HCT116 (cell line): ENCODE measurements around the gene SAP30L. TPM values are rescaled to one million over a fixed set of nuclear protein-coding genes. Genes with fewer than 3 reads are reported as not detected.

ENCODE experiments used
- ATAC-seq: fragments of 200-7000 bp; cut with Tn5 transposase; 2 replicates; pipeline ENCODE4 v1.9.1; 2020; ENCODE audit warnings: mild to moderate bottlenecking, moderate library complexity
- BruUV-seq: library from RNA; stranded (reverse); fragments of 400-500 nt; replicated peaks from 2 replicates; lab custom pipeline; 2021; lab: Mats Ljungman, UMichigan
- CTCF ChIA-PET: fragments of 300-600 bp; sonication (Branson Sonifier 250); formaldehyde crosslinking; loops from one replicate; lab custom pipeline; 2021; ENCODE audit warnings: antibody characterized with exemption; lab: Charles Lee
- POLR2A ChIA-PET: fragments of 300-600, 350-600 bp; sonication (Branson Sonifier 250); formaldehyde crosslinking; loops from one replicate; lab custom pipeline; 2021; ENCODE audit warnings: antibody characterized with exemption; lab: Charles Lee
- RAD21 ChIA-PET, 2 experiments: fragments of 300-600 bp; sonication (Branson Sonifier 250); formaldehyde crosslinking; loops; one replicate each; lab custom pipeline; 2023; ENCODE audit warnings: low total read pairs in 2 of 2; ENCODE audit not compliant: uncharacterized antibody in 2 of 2, unreplicated experiment in 2 of 2, low non-redundant PET in 1 of 2; lab: Charles Lee
- DNase-seq: peaks from one replicate; pipeline ENCODE4 v3.0.0-alpha.2; 2010; ENCODE audit warnings: low read depth, low spot score
- H2AFZ ChIP-seq: fragments of 200-600 bp; shearing (Covaris generic), sonication (generic); 2 replicates; pipeline ENCODE4 v1.6.1; 2017; ENCODE audit warnings: low read depth, mixed run types, mixed read lengths, antibody characterized with exemption, low read length; ENCODE audit not compliant: poor library complexity, severe bottlenecking
- H3K27ac ChIP-seq: 2 replicates; pipeline ENCODE4 v1.5.1; 2012; ENCODE audit warnings: low read depth, low read length
- H3K27me3 ChIP-seq: fragments of 200-600 bp; sonication (generic); 2 replicates; pipeline ENCODE4 v1.6.1; 2016; ENCODE audit warnings: mixed run types, low read length, mixed read lengths; ENCODE audit not compliant: insufficient read depth
- H3K36me3 ChIP-seq, 2 experiments: fragments of 200-500 bp in 1 of 2; fragments of 200-600 bp in 1 of 2; sonication (Bioruptor generic) in 1 of 2; sonication (generic) in 1 of 2; 2 replicates each; pipeline versions ENCODE4 v1.5.1 to v1.6.1; 2014 to 2016; ENCODE audit warnings: low read length in 2 of 2, inconsistent platforms in 1 of 2, mixed read lengths in 1 of 2, mixed run types in 1 of 2; ENCODE audit not compliant: insufficient read depth in 2 of 2, control insufficient read depth in 1 of 2
- H3K4me1 ChIP-seq, 2 experiments: fragments of 200-600 bp in 1 of 2; sonication (generic) in 1 of 2; 2 replicates each; pipeline versions ENCODE4 v1.5.1 to v1.6.1; 2012 to 2017; ENCODE audit warnings: low read length in 2 of 2, inconsistent platforms in 1 of 2, mild to moderate bottlenecking in 1 of 2, mixed read lengths in 1 of 2, mixed run types in 1 of 2, moderate library complexity in 1 of 2; ENCODE audit not compliant: insufficient read depth in 2 of 2, control insufficient read depth in 1 of 2
- H3K4me2 ChIP-seq: fragments of 200-600 bp; sonication (generic); 2 replicates; pipeline ENCODE4 v1.6.1; 2017; ENCODE audit warnings: mixed run types, low read length, mixed read lengths
- H3K4me3 ChIP-seq, 2 experiments: fragments of 200-600 bp in 1 of 2; sonication (generic) in 1 of 2; replicated peaks in 1 of 2; 2 replicates each; pipeline ENCODE4 v1.5.1; 2011 to 2016; ENCODE audit warnings: low read length in 2 of 2, control low read depth in 1 of 2, low read depth in 1 of 2, mild to moderate bottlenecking in 1 of 2, mixed read lengths in 1 of 2, mixed run types in 1 of 2
- H3K79me2 ChIP-seq: fragments of 200-600 bp; sonication (generic); 2 replicates; pipeline ENCODE4 v1.6.1; 2017; ENCODE audit warnings: mild to moderate bottlenecking, mixed run types, low read length, moderate library complexity, mixed read lengths; ENCODE audit not compliant: insufficient read depth
- H3K9ac ChIP-seq: fragments of 200-600 bp; sonication (generic); 2 replicates; pipeline ENCODE4 v1.6.1; 2016; ENCODE audit warnings: low read length, mixed read lengths
- H3K9me2 ChIP-seq: fragments of 200-600 bp; sonication (generic), shearing (Covaris generic); 2 replicates; pipeline ENCODE4 v1.6.1; 2017; ENCODE audit warnings: mixed run types, mild to moderate bottlenecking, moderate library complexity; ENCODE audit not compliant: insufficient read depth
- H3K9me3 ChIP-seq, 2 experiments: fragments of 200-500 bp in 1 of 2; fragments of 200-600 bp in 1 of 2; sonication (Bioruptor generic) in 1 of 2; sonication (generic) in 1 of 2; 2 replicates each; pipeline ENCODE4 v1.6.1; 2014 to 2017; ENCODE audit warnings: low read length in 2 of 2, mixed read lengths in 2 of 2, inconsistent platforms in 1 of 2, low read depth in 1 of 2, mild to moderate bottlenecking in 1 of 2, mixed run types in 1 of 2, moderate library complexity in 1 of 2; ENCODE audit not compliant: control insufficient read depth in 1 of 2, insufficient read depth in 1 of 2
- H4K20me1 ChIP-seq: fragments of 200-600 bp; sonication (generic), shearing (Covaris generic); 2 replicates; pipeline ENCODE4 v1.6.1; 2017; ENCODE audit warnings: mixed run types, mild to moderate bottlenecking, moderate library complexity; ENCODE audit not compliant: insufficient read depth
- ELF1 ChIP-seq: IDR thresholded peaks from 2 replicates; pipeline ENCODE4 v1.6.1; 2012; ENCODE audit warnings: low read depth, borderline replicate concordance
- EZH2phosphoT487 ChIP-seq: fragments of 200-600 bp; IDR thresholded peaks from 2 replicates; pipeline ENCODE4 v1.6.1; 2018; ENCODE audit warnings: antibody characterized with exemption, borderline replicate concordance
- FOSL1 ChIP-seq: IDR thresholded peaks from 2 replicates; pipeline ENCODE4 v1.6.1; 2012; ENCODE audit warnings: low read depth
- JUND ChIP-seq: IDR thresholded peaks from 2 replicates; pipeline ENCODE4 v1.6.1; 2012
- RAD21 ChIP-seq: IDR thresholded peaks from 2 replicates; pipeline ENCODE4 v1.6.1; 2012; ENCODE audit warnings: low read depth, mild to moderate bottlenecking
- SP1 ChIP-seq: IDR thresholded peaks from 2 replicates; pipeline ENCODE4 v1.6.1; 2012; ENCODE audit warnings: low read depth
- SRF ChIP-seq: IDR thresholded peaks from 2 replicates; pipeline ENCODE4 v1.6.1; 2012; ENCODE audit warnings: low read depth
- YY1 ChIP-seq: IDR thresholded peaks from 2 replicates; pipeline ENCODE4 v1.6.1; 2011; ENCODE audit warnings: low read length, low read depth, moderate library complexity, mild to moderate bottlenecking; ENCODE audit not compliant: insufficient replicate concordance; ENCODE audit errors: extremely low read depth
- ZNF274 ChIP-seq: fragments of 200-500 bp; sonication (Bioruptor generic); IDR thresholded peaks from 2 replicates; pipeline ENCODE4 v1.6.1; 2014; ENCODE audit warnings: mild to moderate bottlenecking, low read depth, low read length, inconsistent platforms
- intact Hi-C: fragments of 100-400 bp; cut with micrococcal nuclease; formaldehyde crosslinking; loops from 2 replicates; pipeline ENCODE4 v1.10.0; 2022
- total RNA-seq: library from RNA; stranded (reverse); gene quantifications from one replicate; pipeline ENCODE4 v1.2.1, GENCODE V29; 2021; ENCODE audit not compliant: unreplicated experiment
- TF ChIP-seq, protein P1 (sequence below): IDR thresholded peaks from 2 replicates; pipeline ENCODE4 v1.6.1; 2012

Gene SAP30L
- total RNA-seq, 1 experiment from 2014 or later, result 25.5 TPM

GRCh38 chr5:154501566-154501965 is 55.8 kb downstream of the SAP30L start:
- no peaks in the 10 kb centered on the region for H3K36me3 ChIP-seq
- H3K9ac ChIP-seq, result no peak overlapping the region
- H3K27me3 ChIP-seq, result no peaks in the 10 kb centered on the region
- no peak overlapping the region for H3K4me2 ChIP-seq
- no peak for ATAC-seq
- ChIA-PET RAD21 (no interaction called here), POLR2A (no interaction called here), CTCF (interaction anchor here (2.1 kb wide), 1 partner anchor 19 kb away, joined by 6 read pairs; no protein-coding TSS in a partner anchor)
- H3K79me2 ChIP-seq, result no peaks in the 10 kb centered on the region
- intact Hi-C loops, result no loop called here
- H3K9me2 ChIP-seq, result no peaks in the 10 kb centered on the region
- TF ChIP-seq SP1 (no peak), FOSL1 (no peak), EZH2phosphoT487 (no peak), SRF (no peak), ZNF274 (no peak), YY1 (no peak), RAD21 (no peak), JUND (no peak)
- TF ChIP-seq, protein P1, sequence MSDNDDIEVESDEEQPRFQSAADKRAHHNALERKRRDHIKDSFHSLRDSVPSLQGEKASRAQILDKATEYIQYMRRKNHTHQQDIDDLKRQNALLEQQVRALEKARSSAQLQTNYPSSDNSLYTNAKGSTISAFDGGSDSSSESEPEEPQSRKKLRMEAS, result no peak
- no peak overlapping the region for H3K4me3 ChIP-seq
- H3K4me1 ChIP-seq, result no peaks in the 10 kb centered on the region
- no peak overlapping the region for H2AFZ ChIP-seq
- H4K20me1 ChIP-seq, result no peaks in the 10 kb centered on the region
- BruUV-seq, result no TSS peak
- H3K9me3 ChIP-seq, result no peaks in the 10 kb centered on the region
- no peak for DNase-seq
- no peak overlapping the region for H3K27ac ChIP-seq

GRCh38 chr5:154502180-154502579 is 56.4 kb downstream of the SAP30L start:
- Histone ChIP-seq H3K4me3 (no peak overlapping the region), H3K79me2 (no peaks in the 10 kb centered on the region), H3K27ac (no peak overlapping the region), H3K27me3 (no peaks in the 10 kb centered on the region), H3K9me2 (no peaks in the 10 kb centered on the region), H3K36me3 (no peaks in the 10 kb centered on the region), H3K4me2 (no peak overlapping the region), H2AFZ (no peak overlapping the region), H3K9ac (no peak overlapping the region), H3K4me1 (no peaks in the 10 kb centered on the region), H3K9me3 (no peaks in the 10 kb centered on the region), H4K20me1 (no peaks in the 10 kb centered on the region)
- intact Hi-C loops, result no loop called here
- DNase-seq (no peak), ATAC-seq (no peak)
- ChIA-PET CTCF (no interaction called here), POLR2A (no interaction called here), RAD21 (no interaction called here)
- no TSS peak for BruUV-seq
- TF ChIP-seq ZNF274, result no peak
- no peak for TF ChIP-seq ELF1
